ENCODE measurements around the gene ITPK1. TPM values are rescaled to one million over a fixed set of nuclear protein-coding genes. Genes with fewer than 3 reads are reported as not detected.

The ITPK1 gene
- total RNA-seq, 4 donors from 2014 or later, result 37.5 to 47.5 (median 41.4) TPM

DNA sequence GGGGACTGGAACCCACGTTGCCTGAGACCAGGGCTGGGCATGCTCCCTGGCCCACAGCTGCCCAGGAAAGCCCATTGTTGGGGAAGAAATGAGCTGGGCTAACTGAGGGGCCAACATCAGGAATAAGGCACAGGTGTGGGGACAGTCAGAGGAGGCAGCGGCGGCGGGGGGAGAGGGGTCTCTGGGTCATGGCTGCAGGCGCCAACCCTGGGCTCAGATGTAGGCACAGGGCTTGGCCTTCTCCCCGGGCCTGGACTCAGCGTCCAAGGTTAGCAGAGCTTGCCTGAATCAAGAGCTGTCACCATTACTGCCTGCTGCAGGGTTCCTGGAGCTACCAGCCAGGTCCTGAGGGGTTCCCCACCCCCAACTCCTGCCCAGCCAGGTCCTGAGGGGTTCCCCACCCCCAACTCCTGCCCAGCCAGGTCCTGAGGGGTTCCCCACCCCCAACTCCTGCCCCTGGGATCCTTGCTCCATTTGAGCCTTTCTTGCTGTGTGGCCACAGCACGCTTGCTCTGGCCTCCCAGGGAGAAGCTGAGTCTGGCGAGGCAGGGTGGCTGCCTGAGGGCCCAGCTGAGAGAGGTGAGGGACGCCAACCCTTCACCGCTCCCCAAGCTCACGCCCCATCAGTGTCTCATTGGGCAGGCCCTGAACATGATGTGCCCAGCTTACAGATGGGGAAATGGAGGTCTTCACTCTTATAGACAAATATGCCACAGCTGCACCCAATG, 186.6 kb downstream of the ITPK1 start:
- TF ChIP-seq CTCF (IDR thresholded peaks at IDR 0.05), result no peak
- TF ChIP-seq POLR2A (IDR thresholded peaks at IDR 0.05), result no peak
- DNase-seq (ENCODE audit: low spot score in 2 of 2), result no peak
- whole genome bisulfite sequencing, 2 donors, result 77 to 84% methylated on average over 11 to 12 of the region's 12 CpGs
- no peak overlapping the region for H3K4me3 ChIP-seq (ENCODE audit: low read depth, poor library complexity, severe bottlenecking)
- intact Hi-C loops (cut with DNase I; ENCODE audit: low total_unique reads), result no loop called here

GRCh38 chr14:92928258-92928629, 187.5 kb downstream of the ITPK1 start:
- DNase-seq (ENCODE audit: low spot score in 2 of 2), result no peak
- no peak for TF ChIP-seq POLR2A (IDR thresholded peaks at IDR 0.05)
- no peak for TF ChIP-seq CTCF (IDR thresholded peaks at IDR 0.05)
- 64 to 67% methylated on average over 2 to 3 of the region's 3 CpGs for WGBS, 2 donors
- intact Hi-C loops (cut with DNase I; ENCODE audit: low total_unique reads), result no loop called here
- no peak overlapping the region for H3K4me3 ChIP-seq (ENCODE audit: low read depth, poor library complexity, severe bottlenecking)

DNA sequence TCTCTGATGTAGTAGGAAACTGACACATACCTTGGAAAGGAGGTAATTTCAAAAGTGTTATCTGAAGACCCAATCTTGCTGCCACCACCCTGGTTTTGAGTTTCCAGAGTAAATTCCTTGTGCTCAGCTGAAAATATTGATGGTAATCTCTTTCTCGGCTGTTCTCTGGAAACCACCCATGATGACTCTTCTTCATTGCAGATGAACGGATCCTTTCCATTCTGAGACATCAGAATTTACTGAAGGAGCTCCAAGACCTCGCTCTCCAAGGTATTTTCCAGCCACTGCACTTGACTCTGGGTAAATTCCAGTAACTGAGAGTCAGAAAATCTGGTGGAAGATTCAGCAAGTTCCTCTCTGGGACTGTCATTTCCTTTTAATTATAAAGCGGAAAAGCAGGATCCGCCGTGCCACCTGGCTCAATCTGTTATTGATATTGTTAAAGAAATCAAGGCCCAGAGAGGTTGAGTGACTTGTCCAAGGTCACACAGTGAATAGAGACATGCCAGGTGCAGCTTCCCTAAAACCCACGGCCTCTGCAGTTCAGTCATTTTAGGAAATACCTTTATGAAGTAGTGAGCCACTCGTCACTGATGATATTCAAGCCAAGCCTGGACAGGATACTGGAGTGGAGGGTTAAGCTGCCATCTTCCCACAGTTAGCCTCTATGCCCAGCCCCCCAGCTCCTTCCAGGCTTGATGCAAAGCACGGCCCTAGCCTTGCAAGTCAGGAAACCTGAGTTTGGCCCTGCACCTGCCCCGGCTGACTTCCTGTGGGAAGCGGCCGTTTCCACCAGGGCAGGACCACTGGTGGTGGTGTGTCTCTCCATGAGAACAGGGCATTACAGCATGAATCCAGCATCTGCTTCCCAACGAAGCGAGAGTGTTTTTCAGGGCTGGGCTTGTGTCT, 188.1 kb downstream of the ITPK1 start:
- 53 to 55% methylated on average over 14 of the region's 14 CpGs for WGBS, 2 donors
- DNase-seq (ENCODE audit: low spot score in 2 of 2), result no peak
- TF ChIP-seq CTCF (IDR thresholded peaks at IDR 0.05) (no peak), POLR2A (IDR thresholded peaks at IDR 0.05) (no peak)
- intact Hi-C loops (cut with DNase I; ENCODE audit: low total_unique reads), result no loop called here
- no peak overlapping the region for H3K4me3 ChIP-seq (ENCODE audit: low read depth, poor library complexity, severe bottlenecking)

GRCh38 chr14:92926931-92927330, 188.8 kb downstream of the ITPK1 start:
- intact Hi-C loops (cut with DNase I; ENCODE audit: low total_unique reads), result no loop called here
- TF ChIP-seq POLR2A (IDR thresholded peaks at IDR 0.05) (no peak), CTCF (IDR thresholded peaks at IDR 0.05) (no peak)
- DNase-seq (ENCODE audit: low spot score in 2 of 2), result no peak
- 32 to 47% methylated on average over 3 of the region's 3 CpGs for WGBS, 2 donors
- no peak overlapping the region for H3K4me3 ChIP-seq (ENCODE audit: low read depth, poor library complexity, severe bottlenecking)

DNA sequence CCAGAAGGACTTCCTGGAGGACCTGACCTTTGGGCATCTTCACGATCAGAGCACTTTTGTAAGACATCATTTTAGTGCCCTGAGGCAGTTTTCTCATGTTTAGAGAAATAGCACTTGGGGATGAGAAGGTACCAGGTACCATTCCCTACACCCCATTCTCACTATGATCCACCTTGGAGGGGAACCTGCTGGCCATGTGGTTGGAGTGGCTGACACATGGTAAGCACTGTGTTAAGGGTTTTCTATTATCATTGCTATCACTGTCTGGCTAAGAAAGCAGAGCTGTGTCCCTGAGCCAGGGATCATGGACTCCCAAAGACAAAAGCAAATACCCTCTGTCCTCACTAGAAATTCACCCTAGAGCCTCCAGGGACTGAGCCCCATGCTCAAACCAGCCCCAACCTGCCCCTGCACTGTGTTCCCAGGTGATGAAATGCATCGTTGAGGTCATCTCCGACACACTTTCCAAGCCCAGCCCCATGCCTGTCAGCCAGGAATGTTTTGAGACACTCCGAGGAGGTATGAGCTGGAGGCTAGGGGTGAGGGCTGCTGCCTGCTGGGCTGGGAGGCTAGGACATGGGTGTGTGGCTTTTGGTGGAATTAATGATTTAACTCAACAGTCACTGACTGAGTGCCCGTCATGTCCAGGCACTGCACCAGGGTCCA, 189.4 kb downstream of the ITPK1 start:
- intact Hi-C loops (cut with DNase I; ENCODE audit: low total_unique reads), result no loop called here
- no peak for DNase-seq (ENCODE audit: low spot score in 2 of 2)
- TF ChIP-seq POLR2A (IDR thresholded peaks at IDR 0.05) (no peak), CTCF (IDR thresholded peaks at IDR 0.05) (no peak)
- H3K4me3 ChIP-seq (ENCODE audit: low read depth, poor library complexity, severe bottlenecking), result no peak overlapping the region
- WGBS, 2 donors, result 51 to 52% methylated on average over 5 of the region's 5 CpGs
